H1 (cell line): ENCODE measurements around the gene RAP2B. TPM values are rescaled to one million over a fixed set of nuclear protein-coding genes. Genes with fewer than 3 reads are reported as not detected.

Experiments used
- CTCF ChIA-PET: fragments of 300-600 bp; sonication (Branson Sonifier 250); formaldehyde crosslinking; loops from one replicate; lab custom pipeline; 2021; ENCODE audit not compliant: partially characterized antibody; lab: Charles Lee
- POLR2A ChIA-PET: fragments of 300-600 bp; sonication (Branson Sonifier 250); formaldehyde crosslinking; loops from one replicate; lab custom pipeline; 2021; ENCODE audit warnings: inconsistent platforms; ENCODE audit not compliant: partially characterized antibody; lab: Charles Lee
- DNase-seq, 2 experiments: peaks; one replicate each; pipeline versions ENCODE4 v3.0.0 to v3.0.0-alpha.2; 2010 to 2022; ENCODE audit warnings: low spot score in 2 of 2, low read depth in 1 of 2, mixed read lengths in 1 of 2
- FAIRE-seq: peaks from 2 replicates; lab custom pipeline; 2011; peaks lifted over from hg19 to GRCh38; lab: Jason Lieb, UNC
- H2AFZ ChIP-seq: 2 replicates; pipeline ENCODE4 v1.8.1; 2012; ENCODE audit warnings: low read length, inconsistent platforms
- H2AK5ac ChIP-seq: 2 replicates; pipeline ENCODE4 v1.6.1; 2013; ENCODE audit warnings: low read depth, low read length
- H2BK120ac ChIP-seq: replicated peaks from 2 replicates; pipeline ENCODE3; 2013; ENCODE audit warnings: low read depth, low read length, inconsistent platforms
- H2BK12ac ChIP-seq: 2 replicates; pipeline ENCODE4 v1.6.1; 2013; ENCODE audit warnings: low read depth, low read length
- H2BK15ac ChIP-seq: 2 replicates; pipeline ENCODE4 v1.6.1; 2013; ENCODE audit warnings: low read length
- H2BK20ac ChIP-seq: 2 replicates; pipeline ENCODE4 v1.6.1; 2013; ENCODE audit warnings: low read length
- H2BK5ac ChIP-seq: 2 replicates; pipeline ENCODE4 v1.6.1; 2013; ENCODE audit warnings: low read depth, low read length
- H3K14ac ChIP-seq: 2 replicates; pipeline ENCODE4 v1.6.1; 2013; ENCODE audit warnings: inconsistent platforms; ENCODE audit not compliant: insufficient read length
- H3K18ac ChIP-seq: 2 replicates; pipeline ENCODE4 v1.6.1; 2013; ENCODE audit warnings: low read length; ENCODE audit errors: extremely low read depth
- H3K23ac ChIP-seq: 2 replicates; pipeline ENCODE4 v1.6.1; 2013; ENCODE audit warnings: inconsistent platforms; ENCODE audit not compliant: insufficient read length
- H3K23me2 ChIP-seq: 2 replicates; pipeline ENCODE4 v1.6.1; 2013; ENCODE audit warnings: low read depth, low read length
- H3K27ac ChIP-seq: 2 replicates; pipeline ENCODE4 v1.6.1; 2011; ENCODE audit warnings: low read depth, low read length, inconsistent platforms
- H3K27me3 ChIP-seq, 4 experiments: replicated peaks in 1 of 4; 1 replicate in 1 of 4; 2 replicates in 3 of 4; pipeline versions ENCODE4 v1.6.1 to v1.8.1; 2011 to 2013; ENCODE audit warnings: low read length in 3 of 4, mild to moderate bottlenecking in 3 of 4, inconsistent platforms in 2 of 4, mixed read lengths in 2 of 4, moderate library complexity in 1 of 4; ENCODE audit not compliant: control insufficient read depth in 3 of 4, insufficient read depth in 3 of 4; ENCODE audit errors: extremely low read depth in 1 of 4
- H3K36me3 ChIP-seq, 4 experiments: 2 replicates each; pipeline versions ENCODE4 v1.6.1 to v1.8.1; 2011 to 2013; ENCODE audit warnings: mild to moderate bottlenecking in 4 of 4, low read length in 3 of 4, moderate library complexity in 2 of 4, control low read depth in 1 of 4, inconsistent platforms in 1 of 4; ENCODE audit not compliant: insufficient read depth in 4 of 4, control insufficient read depth in 2 of 4
- H3K4ac ChIP-seq: replicated peaks from 2 replicates; pipeline ENCODE3; 2013; ENCODE audit warnings: low read length, low read depth, mixed read lengths, inconsistent platforms; ENCODE audit not compliant: insufficient read length
- H3K4me1 ChIP-seq, 4 experiments: replicated peaks in 1 of 4; 1 replicate in 1 of 4; 2 replicates in 3 of 4; pipeline versions ENCODE4 v1.6.1 to v1.8.1; 2011 to 2013; ENCODE audit warnings: low read length in 3 of 4, inconsistent platforms in 2 of 4, mixed read lengths in 1 of 4; ENCODE audit not compliant: insufficient read depth in 4 of 4, control insufficient read depth in 3 of 4
- H3K4me2 ChIP-seq, 2 experiments: 2 replicates each; pipeline versions ENCODE4 v1.6.1 to v1.8.1; 2011 to 2013; ENCODE audit warnings: low read depth in 2 of 2, low read length in 2 of 2, control low read depth in 1 of 2, inconsistent platforms in 1 of 2, mild to moderate bottlenecking in 1 of 2; ENCODE audit not compliant: insufficient read depth in 1 of 2
- H3K4me3 ChIP-seq, 4 experiments: fragments of 200-600, 300-600 bp in 1 of 4; sonication (generic), shearing (Covaris generic), sonication (Bioruptor Twin) in 1 of 4; 2 replicates each; pipeline versions ENCODE4 v1.5.1 to v1.8.1; 2011 to 2016; ENCODE audit warnings: low read length in 4 of 4, low read depth in 3 of 4, control low read depth in 2 of 4, inconsistent platforms in 2 of 4, mild to moderate bottlenecking in 2 of 4, mixed read lengths in 1 of 4, moderate library complexity in 1 of 4; ENCODE audit not compliant: insufficient read depth in 2 of 4; ENCODE audit errors: extremely low read depth in 1 of 4
- H3K56ac ChIP-seq: replicated peaks from 2 replicates; pipeline ENCODE3; 2013; ENCODE audit warnings: low read depth, mild to moderate bottlenecking, mixed read lengths, low read length, inconsistent platforms; ENCODE audit not compliant: insufficient read length
- H3K79me1 ChIP-seq: 2 replicates; pipeline ENCODE4 v1.6.1; 2013; ENCODE audit warnings: low read depth, low read length, control low read depth
- H3K79me2 ChIP-seq, 2 experiments: 2 replicates each; pipeline versions ENCODE4 v1.6.1 to v1.8.1; 2012 to 2013; ENCODE audit warnings: low read length in 2 of 2, mild to moderate bottlenecking in 2 of 2, inconsistent platforms in 1 of 2; ENCODE audit not compliant: insufficient read depth in 2 of 2, control insufficient read depth in 1 of 2
- H3K9ac ChIP-seq, 4 experiments: replicated peaks in 1 of 4; 1 replicate in 1 of 4; 2 replicates in 3 of 4; pipeline versions ENCODE4 v1.6.1 to v1.8.1; 2011 to 2013; ENCODE audit warnings: low read depth in 3 of 4, low read length in 3 of 4, control low read depth in 2 of 4, mild to moderate bottlenecking in 2 of 4, moderate library complexity in 2 of 4, inconsistent platforms in 1 of 4; ENCODE audit errors: extremely low read depth in 1 of 4
- H3K9me3 ChIP-seq, 2 experiments: 2 replicates each; pipeline versions ENCODE4 v1.6.1 to v1.8.1; 2012 to 2013; ENCODE audit warnings: mild to moderate bottlenecking in 2 of 2, moderate library complexity in 2 of 2, control low read depth in 1 of 2, inconsistent platforms in 1 of 2, low read depth in 1 of 2, low read length in 1 of 2, mixed read lengths in 1 of 2; ENCODE audit not compliant: insufficient read depth in 2 of 2
- H4K20me1 ChIP-seq, 2 experiments: replicated peaks in 1 of 2; 2 replicates each; pipeline versions ENCODE3 to v1.8.1; 2011 to 2013; ENCODE audit warnings: inconsistent platforms in 2 of 2, low read length in 2 of 2, mild to moderate bottlenecking in 1 of 2; ENCODE audit not compliant: insufficient read depth in 2 of 2, control insufficient read depth in 1 of 2
- H4K5ac ChIP-seq: 2 replicates; pipeline ENCODE4 v1.6.1; 2013; ENCODE audit warnings: low read length, low read depth, mixed read lengths, inconsistent platforms; ENCODE audit not compliant: insufficient read length
- H4K8ac ChIP-seq: 2 replicates; pipeline ENCODE4 v1.8.0; 2013; ENCODE audit warnings: mild to moderate bottlenecking, moderate library complexity, low read length, inconsistent platforms; ENCODE audit not compliant: insufficient read depth; ENCODE audit errors: extremely low read depth
- H4K91ac ChIP-seq: replicated peaks from 2 replicates; pipeline ENCODE3; 2013; ENCODE audit warnings: low read length, mixed read lengths, inconsistent platforms; ENCODE audit not compliant: insufficient read length
- ASH2L ChIP-seq: fragments of 200-600, 300-600 bp; sonication (generic); IDR thresholded peaks from one replicate; pipeline ENCODE4 v1.7.1; 2017; ENCODE audit warnings: low read length
- BACH1 ChIP-seq: IDR thresholded peaks from 2 replicates; pipeline ENCODE4 v1.6.1; 2012; ENCODE audit warnings: low read length, improper control_type of control experiment
- BCL11A ChIP-seq, 2 experiments: IDR thresholded peaks; one replicate each; pipeline ENCODE4 v1.6.1; 2011; ENCODE audit warnings: low read depth in 2 of 2, low read length in 2 of 2, mild to moderate bottlenecking in 2 of 2
- BRCA1 ChIP-seq: IDR thresholded peaks from 2 replicates; pipeline ENCODE4 v1.6.1; 2012; ENCODE audit warnings: low read depth, low read length, improper control_type of control experiment
- CBX8 ChIP-seq: fragments of 300-800, 300-1000 bp; sonication (generic); IDR thresholded peaks from 2 replicates; pipeline ENCODE4 v1.7.1; 2016; ENCODE audit warnings: low read depth, low read length, borderline replicate concordance
- CHD1 ChIP-seq: IDR thresholded peaks from 2 replicates; pipeline ENCODE4 v1.6.1; 2012; ENCODE audit warnings: low read depth, low read length, improper control_type of control experiment
- JUND ChIP-seq: IDR thresholded peaks from 2 replicates; pipeline ENCODE4 v1.6.1; 2011; ENCODE audit warnings: mild to moderate bottlenecking, improper control_type of control experiment, low read length
- KDM1A ChIP-seq: fragments of 200-600, 300-600 bp; sonication (generic); IDR thresholded peaks from 2 replicates; pipeline ENCODE4 v1.7.1; 2016; ENCODE audit warnings: mild to moderate bottlenecking, low read length, borderline replicate concordance
- MAFK ChIP-seq: IDR thresholded peaks from 2 replicates; pipeline ENCODE4 v1.6.1; 2012; ENCODE audit warnings: low read depth, mild to moderate bottlenecking, improper control_type of control experiment, low read length
- MAX ChIP-seq: IDR thresholded peaks from 2 replicates; pipeline ENCODE4 v1.6.1; 2012; ENCODE audit warnings: inconsistent platforms
- POLR2AphosphoS5 ChIP-seq: IDR thresholded peaks from 2 replicates; pipeline ENCODE4 v1.6.1; 2011; ENCODE audit warnings: low read depth, low read length
- RXRA ChIP-seq: IDR thresholded peaks from 2 replicates; pipeline ENCODE4 v1.6.1; 2011; ENCODE audit warnings: low read depth, mild to moderate bottlenecking, low read length, moderate library complexity; ENCODE audit not compliant: insufficient read depth
- SUZ12 ChIP-seq: fragments of 200-600 bp; sonication (generic); IDR thresholded peaks from 2 replicates; pipeline ENCODE4 v1.6.1; 2012; ENCODE audit warnings: mild to moderate bottlenecking, inconsistent platforms, low read length, moderate library complexity, mixed read lengths
- TAF1 ChIP-seq: IDR thresholded peaks from 2 replicates; pipeline ENCODE4 v1.6.1; 2011; ENCODE audit warnings: mild to moderate bottlenecking, low read depth, low read length
- ZNF274 ChIP-seq: IDR thresholded peaks from 2 replicates; pipeline ENCODE4 v1.7.0; 2012; ENCODE audit warnings: low read length, borderline replicate concordance; ENCODE audit errors: extremely low read depth
- WGBS, 2 experiments: shearing (Covaris generic) in 1 of 2; methylation state at CpG; one replicate each; pipeline versions ENCODE4 v1.1.6 to v1.1.7; 2013 to 2015; ENCODE audit warnings: low lambda C conversion rate in 2 of 2, mixed read lengths in 2 of 2, inconsistent platforms in 1 of 2, low coverage in 1 of 2, missing lambda C conversion rate in 1 of 2; ENCODE audit not compliant: insufficient replicate concordance in 2 of 2, insufficient coverage in 1 of 2, insufficient read length in 1 of 2; ENCODE audit errors: extremely low coverage in 1 of 2, missing lambda C conversion rate in 1 of 2; 5-methylcytosine and 5-hydroxymethylcytosine counted together
- polyA plus RNA-seq, 7 experiments: library from polyadenylated mRNA; depleted of rRNA in 3 of 7; stranded (reverse) in 5 of 7; unstranded in 2 of 7; fragments of >200 nt in 5 of 7; fragments of 200-250 nt in 2 of 7; gene quantifications; 1 replicate in 5 of 7; 2 replicates in 1 of 7; 4 replicates in 1 of 7; pipeline versions ENCODE4 v1.2.1 to v1.2.3, GENCODE V29; 2011 to 2013; ENCODE audit warnings: missing spikeins in 2 of 7, mixed read lengths in 2 of 7
- total RNA-seq: library from RNA; stranded (reverse); fragmentation: NEBNext Ultra II Directional; extraction: Animal tissue kit (Norgen Biotek cat#: 25700); gene quantifications from 2 replicates; pipeline ENCODE4 v1.2.1, GENCODE V29; 2021

The RAP2B gene
- total and polyA plus RNA-seq, 2 of the 8 experiments (the other 6 are each of a cell fraction or from before 2014, with no cell fraction given) = 7.5 to 20.3 TPM

- Histone ChIP-seq H3K23me2 (no peaks in the 10 kb centered on the region), H2BK5ac (no peak overlapping the region), H3K4ac (no peak overlapping the region), H3K27ac (no peak overlapping the region), H3K36me3 (no peaks in the 10 kb centered on the region), H3K4me1 (no peaks in the 10 kb centered on the region), H3K79me2 (no peaks in the 10 kb centered on the region), H3K56ac (no peak overlapping the region), H2AK5ac (no peak overlapping the region), H2BK15ac (no peak overlapping the region), H4K20me1 (no peaks in the 10 kb centered on the region), H3K79me1 (no peaks in the 10 kb centered on the region), H3K14ac (no peak overlapping the region), H4K91ac (no peak overlapping the region), H3K23ac (no peak overlapping the region), H2AFZ (no peak overlapping the region), H3K18ac (no peak overlapping the region), H2BK20ac (no peak overlapping the region), H3K27me3 (no peaks in the 10 kb centered on the region), H2BK12ac (no peak overlapping the region), H4K8ac (no peak overlapping the region), H3K4me2 (no peak overlapping the region), H3K9me3 (no peaks in the 10 kb centered on the region), H3K9ac (no peak overlapping the region), H4K5ac (no peak overlapping the region), H2BK120ac (no peak overlapping the region), H3K4me3 (no peak overlapping the region)
- FAIRE-seq (no peak), DNase-seq (no peak)
- WGBS, 2 experiments = 92% methylated on average over 2 of the region's 2 CpGs; no CpG with 5 or more reads in 1 of the 2 experiments
- ChIA-PET POLR2A (no interaction called here), CTCF (interaction anchor here (1.4 kb wide), 1 partner anchor 11 kb away, joined by 4 read pairs; no protein-coding TSS in a partner anchor)
- TF ChIP-seq ASH2L = no peak
- TF ChIP-seq JUND = no peak
- TF ChIP-seq MAFK = no peak
- TF ChIP-seq BACH1 = no peak
- no peak for TF ChIP-seq CBX8
- no peak for TF ChIP-seq BRCA1
- TF ChIP-seq ZNF274 = no peak
- TF ChIP-seq KDM1A = no peak
- TF ChIP-seq MAX = no peak
- TF ChIP-seq RXRA = no peak
- no peak for TF ChIP-seq CHD1
- no peak for TF ChIP-seq POLR2AphosphoS5
- TF ChIP-seq TAF1 = no peak
- TF ChIP-seq SUZ12 = no peak
- TF ChIP-seq BCL11A (IDR thresholded peaks at IDR 0.05; ENCODE audit: low read depth in 2 of 2, low read length in 2 of 2) = no peak
These were observed 31.6 kb upstream of the RAP2B start for GRCh38 chr3:153130312-153130977.
